Measurements from ENCODE around the gene SDK2.

DNA sequence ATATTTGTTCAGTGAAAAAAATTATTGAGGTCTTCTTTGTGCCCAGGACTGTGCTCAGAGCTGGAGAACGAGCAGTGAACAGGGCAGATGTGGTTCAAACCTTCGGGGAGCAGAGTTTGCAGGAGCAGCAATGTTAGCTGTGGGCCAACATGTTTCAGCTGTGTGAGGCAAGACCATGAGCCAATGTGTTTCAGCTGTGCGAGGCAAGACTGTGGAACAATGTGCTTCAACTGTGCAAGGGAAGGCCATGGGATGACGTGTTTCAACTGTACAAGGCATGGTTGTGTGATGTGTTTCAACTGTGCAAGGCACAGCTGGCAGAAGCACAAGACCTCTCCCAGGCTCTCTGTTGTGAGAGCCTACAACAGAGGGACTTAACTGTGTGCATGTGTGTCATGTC lies 35.2 kb upstream of the SDK2 start:
- TF ChIP-seq, protein P1, sequence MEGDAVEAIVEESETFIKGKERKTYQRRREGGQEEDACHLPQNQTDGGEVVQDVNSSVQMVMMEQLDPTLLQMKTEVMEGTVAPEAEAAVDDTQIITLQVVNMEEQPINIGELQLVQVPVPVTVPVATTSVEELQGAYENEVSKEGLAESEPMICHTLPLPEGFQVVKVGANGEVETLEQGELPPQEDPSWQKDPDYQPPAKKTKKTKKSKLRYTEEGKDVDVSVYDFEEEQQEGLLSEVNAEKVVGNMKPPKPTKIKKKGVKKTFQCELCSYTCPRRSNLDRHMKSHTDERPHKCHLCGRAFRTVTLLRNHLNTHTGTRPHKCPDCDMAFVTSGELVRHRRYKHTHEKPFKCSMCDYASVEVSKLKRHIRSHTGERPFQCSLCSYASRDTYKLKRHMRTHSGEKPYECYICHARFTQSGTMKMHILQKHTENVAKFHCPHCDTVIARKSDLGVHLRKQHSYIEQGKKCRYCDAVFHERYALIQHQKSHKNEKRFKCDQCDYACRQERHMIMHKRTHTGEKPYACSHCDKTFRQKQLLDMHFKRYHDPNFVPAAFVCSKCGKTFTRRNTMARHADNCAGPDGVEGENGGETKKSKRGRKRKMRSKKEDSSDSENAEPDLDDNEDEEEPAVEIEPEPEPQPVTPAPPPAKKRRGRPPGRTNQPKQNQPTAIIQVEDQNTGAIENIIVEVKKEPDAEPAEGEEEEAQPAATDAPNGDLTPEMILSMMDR (IDR thresholded peaks at IDR 0.05) = no peak
- TF ChIP-seq POLR2AphosphoS5 (IDR thresholded peaks at IDR 0.05) (no peak), POLR2A (IDR thresholded peaks at IDR 0.05) (no peak)

All from prostate gland (tissue), 2 donors.